Daoy (cell line): ENCODE results near the gene POMGNT2. TPM values are rescaled to one million over a fixed set of nuclear protein-coding genes. Genes with fewer than 3 reads are reported as not detected.

Source experiments
- DNase-seq: peaks from one replicate; pipeline ENCODE4 v3.0.0-alpha.2; 2015; ENCODE audit warnings: low read depth
- total RNA-seq: library from RNA; depleted of rRNA; stranded (reverse); fragments of >200 nt; shearing (Covaris generic); gene quantifications from 2 replicates; pipeline ENCODE4 v1.2.3, GENCODE V29; 2014; rRNA removed

Gene POMGNT2
- total RNA-seq, 1 experiment from 2014 or later = 15.3 TPM

GRCh38 chr3:43043793-43044192 is 62.1 kb downstream of the POMGNT2 start:
- DNase-seq = no peak

- DNase-seq = no peak
Observed at GRCh38 chr3:43043071-43043766, 62.7 kb downstream of the POMGNT2 start.

- DNase-seq = no peak
Observed at GRCh38 chr3:43041517-43041916, 64.4 kb downstream of the POMGNT2 start.

- no peak for DNase-seq
Observed at GRCh38 chr3:43038010-43038409, 67.9 kb downstream of the POMGNT2 start.

- no peak for DNase-seq
Observed at GRCh38 chr3:43036621-43037423, 69.1 kb downstream of the POMGNT2 start.

- no peak for DNase-seq
Observed at GRCh38 chr3:43035801-43036365, 70.0 kb downstream of the POMGNT2 start.

- DNase-seq = no peak
Observed at GRCh38 chr3:43034911-43035310, 71.0 kb downstream of the POMGNT2 start.

- no peak for DNase-seq
Observed at GRCh38 chr3:43034200-43034599, 71.7 kb downstream of the POMGNT2 start.

- no peak for DNase-seq
Observed at GRCh38 chr3:43032646-43033628, 72.9 kb downstream of the POMGNT2 start.

- DNase-seq = no peak
Observed at GRCh38 chr3:43031889-43032545, 73.9 kb downstream of the POMGNT2 start.

GRCh38 chr3:43031485-43031884 is 74.4 kb downstream of the POMGNT2 start:
- no peak for DNase-seq

- no peak for DNase-seq
Observed at GRCh38 chr3:43030162-43030935, 75.5 kb downstream of the POMGNT2 start.

Other genes with a start within 250 kb of the POMGNT2 start
- not detected in 2 replicates for gene CYP8B1, start 230.2 kb downstream of the POMGNT2 start, total RNA-seq
- gene ZNF662, start 199.9 kb downstream of the POMGNT2 start, total RNA-seq = 0.30 and 0.80 TPM in 2 replicates
- 0.11 TPM in 1 of 2 replicates, not detected in the other for gene GASK1A, start 126.8 kb downstream of the POMGNT2 start, total RNA-seq
- gene SNRK, start 180.5 kb upstream of the POMGNT2 start, total RNA-seq = 8.5 and 9.0 TPM in 2 replicates